Measurements from ENCODE around the gene HSPG2. TPM values are rescaled to one million over a fixed set of nuclear protein-coding genes. Genes with fewer than 3 reads are reported as not detected.

Gene HSPG2
- total RNA-seq, 1 experiment from 2014 or later = 171 TPM

DNA sequence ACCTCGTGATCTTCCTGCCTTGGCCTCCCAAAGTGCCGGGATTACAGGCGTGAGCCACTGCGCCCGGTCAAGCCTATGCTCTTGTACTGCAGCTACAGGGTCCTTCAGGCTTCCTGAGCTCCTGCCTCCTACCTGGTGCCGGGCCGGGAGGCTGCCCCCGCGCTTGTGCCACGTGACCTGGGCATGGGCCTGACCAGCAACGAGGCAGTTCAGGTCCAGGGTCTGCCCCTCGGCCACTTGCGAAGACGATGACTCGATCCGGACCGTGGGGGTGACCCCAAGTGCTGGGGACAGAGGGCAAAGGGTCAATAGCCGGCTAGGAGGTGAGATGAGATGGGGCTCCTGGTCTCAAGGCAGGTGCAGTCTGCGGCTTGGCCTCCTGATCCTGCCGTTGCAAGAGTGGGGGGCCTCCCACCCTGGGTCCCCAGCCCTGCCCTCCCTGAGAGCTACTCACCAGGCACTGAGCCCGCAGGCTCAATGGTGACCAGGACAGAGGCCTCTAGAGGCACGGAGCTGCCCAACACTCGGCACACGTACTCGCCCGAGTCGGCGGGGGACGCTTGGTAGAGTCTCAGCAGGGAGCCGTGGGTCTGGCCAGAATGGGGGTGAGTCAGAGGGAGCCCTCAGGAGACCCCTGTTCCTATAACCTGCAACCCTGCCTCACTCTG is 87.1 kb downstream of the HSPG2 start:
- DNase-seq (ENCODE audit: low read depth, low spot score) = no peak
- Histone ChIP-seq H3K27ac (ENCODE audit: low read length) (no peak overlapping the region), H3K27me3 (ENCODE audit: control insufficient read depth, insufficient read depth, low read length) (no peaks in the 10 kb centered on the region), H3K4me1 (ENCODE audit: control insufficient read depth, insufficient read depth, low read length) (no peaks in the 10 kb centered on the region), H3K9me3 (ENCODE audit: control insufficient read depth, insufficient read depth, low read depth, low read length) (no peaks in the 10 kb centered on the region), H3K4me3 (ENCODE audit: low read depth in 2 of 2, low read length in 2 of 2) (no peak overlapping the region), H3K36me3 (ENCODE audit: control insufficient read depth, insufficient read depth, low read length) (peaks cover 2% of the 10 kb centered on the region; the same call in 1 of the 2 replicates)
- in situ Hi-C loops (cut with HindIII; ENCODE audit: low pct_unique_long_range_greater_than_20kb, low sequenced_read_pairs) = no loop called here
- no peak for ATAC-seq
- intact Hi-C loops (cut with micrococcal nuclease; ENCODE audit: unreplicated experiment) = no loop called here
- ChIA-PET CTCF (interaction anchor here (0.7 kb wide), 1 partner anchor 196 kb away, joined by 8 read pairs; no protein-coding TSS in a partner anchor), POLR2A (interaction anchor here (0.6 to 0.7 kb wide), 2 partner anchors 31 to 32 kb away, joined by 4 to 6 read pairs; no protein-coding TSS in a partner anchor)
- no TSS peak for BruUV-seq (replicated peaks)
- TF ChIP-seq POLR2AphosphoS5 (IDR thresholded peaks at IDR 0.05; ENCODE audit: low read depth, low read length) = no peak
- TF ChIP-seq TCF7L2 (IDR thresholded peaks at IDR 0.05; ENCODE audit: low read depth, low read length) = no peak
- TF ChIP-seq SIN3A (IDR thresholded peaks at IDR 0.05; ENCODE audit: borderline replicate concordance, insufficient read depth, low read depth, low read length) = no peak
- TF ChIP-seq, protein P1, sequence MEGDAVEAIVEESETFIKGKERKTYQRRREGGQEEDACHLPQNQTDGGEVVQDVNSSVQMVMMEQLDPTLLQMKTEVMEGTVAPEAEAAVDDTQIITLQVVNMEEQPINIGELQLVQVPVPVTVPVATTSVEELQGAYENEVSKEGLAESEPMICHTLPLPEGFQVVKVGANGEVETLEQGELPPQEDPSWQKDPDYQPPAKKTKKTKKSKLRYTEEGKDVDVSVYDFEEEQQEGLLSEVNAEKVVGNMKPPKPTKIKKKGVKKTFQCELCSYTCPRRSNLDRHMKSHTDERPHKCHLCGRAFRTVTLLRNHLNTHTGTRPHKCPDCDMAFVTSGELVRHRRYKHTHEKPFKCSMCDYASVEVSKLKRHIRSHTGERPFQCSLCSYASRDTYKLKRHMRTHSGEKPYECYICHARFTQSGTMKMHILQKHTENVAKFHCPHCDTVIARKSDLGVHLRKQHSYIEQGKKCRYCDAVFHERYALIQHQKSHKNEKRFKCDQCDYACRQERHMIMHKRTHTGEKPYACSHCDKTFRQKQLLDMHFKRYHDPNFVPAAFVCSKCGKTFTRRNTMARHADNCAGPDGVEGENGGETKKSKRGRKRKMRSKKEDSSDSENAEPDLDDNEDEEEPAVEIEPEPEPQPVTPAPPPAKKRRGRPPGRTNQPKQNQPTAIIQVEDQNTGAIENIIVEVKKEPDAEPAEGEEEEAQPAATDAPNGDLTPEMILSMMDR (IDR thresholded peaks at IDR 0.05) = no peak
- TF ChIP-seq REST (IDR thresholded peaks at IDR 0.05; ENCODE audit: insufficient read depth in 1 of 2, low read depth in 2 of 2, low read length in 1 of 2) = no peak

DNA sequence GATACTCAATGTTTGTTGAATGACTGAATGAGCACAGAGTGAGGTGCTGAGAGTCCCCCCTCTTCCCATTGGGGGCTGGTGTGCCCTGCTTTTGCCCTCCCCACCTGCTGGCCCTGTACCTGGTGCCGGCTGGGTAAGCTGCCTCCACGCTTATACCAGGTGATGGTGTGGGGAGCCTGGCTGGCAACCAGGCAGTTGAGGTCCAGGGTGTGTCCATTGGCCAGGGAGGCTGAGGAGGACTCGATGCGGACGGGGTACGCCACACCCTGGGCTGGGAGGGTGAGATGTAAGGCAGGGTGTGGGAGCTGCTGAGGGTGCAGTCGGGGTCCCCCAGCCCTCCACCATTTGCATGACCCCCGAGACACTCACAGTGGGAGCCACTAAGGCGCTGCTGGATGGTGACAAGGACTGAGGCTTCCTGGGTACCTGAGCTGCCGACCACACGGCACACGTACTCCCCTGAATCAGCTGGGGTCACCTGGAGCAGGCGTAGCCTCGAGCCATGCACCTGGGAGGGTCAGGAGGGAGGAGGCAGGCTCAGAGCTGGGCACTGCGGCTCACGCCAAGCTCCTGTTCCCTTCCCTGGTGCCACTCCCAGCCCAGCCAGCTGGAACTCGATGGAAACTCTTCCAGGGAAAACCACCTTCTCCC is 88.5 kb downstream of the HSPG2 start:
- H3K27me3 ChIP-seq (ENCODE audit: control insufficient read depth, insufficient read depth, low read length) = no peaks in the 10 kb centered on the region
- CTCF ChIA-PET = no interaction called here
- BruUV-seq (replicated peaks) = no TSS peak
- H3K27ac ChIP-seq (ENCODE audit: low read length) = no peak overlapping the region
- no peak overlapping the region for H3K4me3 ChIP-seq (ENCODE audit: low read depth in 2 of 2, low read length in 2 of 2)
- in situ Hi-C loops (cut with HindIII; ENCODE audit: low pct_unique_long_range_greater_than_20kb, low sequenced_read_pairs) (no loop called here), intact Hi-C loops (cut with micrococcal nuclease; ENCODE audit: unreplicated experiment) (no loop called here)
- no peak for ATAC-seq
- no peak for TF ChIP-seq REST (IDR thresholded peaks at IDR 0.05; ENCODE audit: insufficient read depth in 1 of 2, low read depth in 2 of 2, low read length in 1 of 2)
- no peak for TF ChIP-seq SIN3A (IDR thresholded peaks at IDR 0.05; ENCODE audit: borderline replicate concordance, insufficient read depth, low read depth, low read length)
- TF ChIP-seq, protein P1 (IDR thresholded peaks at IDR 0.05) = no peak
- TF ChIP-seq TCF7L2 (IDR thresholded peaks at IDR 0.05; ENCODE audit: low read depth, low read length) = no peak
- TF ChIP-seq POLR2AphosphoS5 (IDR thresholded peaks at IDR 0.05; ENCODE audit: low read depth, low read length) = no peak
- POLR2A ChIA-PET = no interaction called here
- no peaks in the 10 kb centered on the region for H3K9me3 ChIP-seq (ENCODE audit: control insufficient read depth, insufficient read depth, low read depth, low read length)
- H3K4me1 ChIP-seq (ENCODE audit: control insufficient read depth, insufficient read depth, low read length) = no peaks in the 10 kb centered on the region
- H3K36me3 ChIP-seq (ENCODE audit: control insufficient read depth, insufficient read depth, low read length) = peaks cover 2% of the 10 kb centered on the region; the same call in 1 of the 2 replicates
- DNase-seq (ENCODE audit: low read depth, low spot score) = no peak

Data from Panc1 (cell line).